Suprapubic skin (tissue), 4 donors: ENCODE data around the gene SLC15A4. TPM values are rescaled to one million over a fixed set of nuclear protein-coding genes. Genes with fewer than 3 reads are reported as not detected.

Source experiments
- DNase-seq, 2 donors: peaks; one replicate each; pipeline ENCODE4 v3.0.0-alpha.2; 2019; ENCODE audit warnings: low spot score in 2 of 2
- H3K27ac ChIP-seq: fragments of 200-600 bp; sonication (generic); one replicate; pipeline ENCODE4 v1.5.1; 2019
- H3K27me3 ChIP-seq: fragments of 200-600 bp; sonication (generic); one replicate; pipeline ENCODE4 v1.5.1; 2019
- H3K36me3 ChIP-seq: fragments of 200-600 bp; sonication (generic); one replicate; pipeline ENCODE4 v1.5.1; 2019
- H3K4me1 ChIP-seq: fragments of 200-600 bp; sonication (generic); one replicate; pipeline ENCODE4 v1.5.1; 2019
- H3K4me3 ChIP-seq: fragments of 200-600 bp; sonication (generic); one replicate; pipeline ENCODE4 v1.5.1; 2019; ENCODE audit warnings: mild to moderate bottlenecking
- H3K9me3 ChIP-seq: fragments of 200-600 bp; sonication (generic); one replicate; pipeline ENCODE4 v1.5.1; 2019
- CTCF ChIP-seq, 2 donors: fragments of 200-600 bp in 1 of 2; fragments of 450-650 bp in 1 of 2; sonication (generic) in 1 of 2; IDR thresholded peaks; one replicate each; pipeline ENCODE4 v1.5.1; 2016 to 2019; ENCODE audit warnings: antibody characterized with exemption in 2 of 2, mild to moderate bottlenecking in 1 of 2, moderate library complexity in 1 of 2
- EP300 ChIP-seq: sonication (generic); formaldehyde crosslinking; IDR thresholded peaks from one replicate; pipeline ENCODE4 v1.6.1; 2017; ENCODE audit warnings: antibody characterized with exemption
- POLR2A ChIP-seq, 2 donors: fragments of 450-650 bp; IDR thresholded peaks; one replicate each; pipeline ENCODE4 v1.6.1; 2017; ENCODE audit warnings: antibody characterized with exemption in 2 of 2, mild to moderate bottlenecking in 2 of 2, moderate library complexity in 2 of 2
- POLR2AphosphoS5 ChIP-seq, 3 donors: sonication (generic); formaldehyde crosslinking; IDR thresholded peaks; one replicate each; pipeline ENCODE4 v1.6.1; 2017; ENCODE audit warnings: antibody characterized with exemption in 3 of 3
- WGBS: methylation state at CpG from one replicate; pipeline ENCODE4 v1.1.5; 2018; 5-methylcytosine and 5-hydroxymethylcytosine counted together
- total RNA-seq, 4 donors: library from RNA; depleted of rRNA; stranded (reverse); fragments of >200 nt; gene quantifications; one replicate each; pipeline ENCODE4 v1.1.0, GENCODE V29; 2016

Gene SLC15A4
- total RNA-seq, 4 donors from 2014 or later: 35.2 to 51.7 (median 45.6) TPM

- H3K27ac ChIP-seq: no peak overlapping the region
- DNase-seq: peak in 1 of 2 donors; percentile 27
- H3K4me1 ChIP-seq: peaks cover 62% of the 10 kb centered on the region
These were observed 4.2 kb downstream of the SLC15A4 start for GRCh38 chr12:128819293-128820144.

GRCh38 chr12:128818065-128819022 lies 5.4 kb downstream of the SLC15A4 start:
- Histone ChIP-seq H3K27ac (peak overlapping the region; percentile 60), H3K27me3 (no peaks in the 10 kb centered on the region), H3K4me1 (peaks cover 58% of the 10 kb centered on the region), H3K36me3 (peaks cover 6% of the 10 kb centered on the region), H3K4me3 (no peak overlapping the region), H3K9me3 (no peaks in the 10 kb centered on the region)
- WGBS: 47% methylated on average over 13 of the region's 13 CpGs
- DNase-seq: peak in 1 of 2 donors; percentile 48
- no peak for TF ChIP-seq POLR2AphosphoS5 (IDR thresholded peaks at IDR 0.05)
- no peak for TF ChIP-seq POLR2A (IDR thresholded peaks at IDR 0.05)
- no peak for TF ChIP-seq EP300
- TF ChIP-seq CTCF (IDR thresholded peaks at IDR 0.05): no peak

More at GRCh38 chr12:128819293-128820144, 4.2 kb downstream of the SLC15A4 start:
- 83% methylated on average over 16 of the region's 16 CpGs for WGBS
- Histone ChIP-seq H3K4me3 (no peak overlapping the region), H3K36me3 (no peaks in the 10 kb centered on the region), H3K9me3 (no peaks in the 10 kb centered on the region), H3K27me3 (no peaks in the 10 kb centered on the region)
- no peak for TF ChIP-seq POLR2A (IDR thresholded peaks at IDR 0.05)
- TF ChIP-seq POLR2AphosphoS5 (IDR thresholded peaks at IDR 0.05): no peak
- no peak for TF ChIP-seq CTCF (IDR thresholded peaks at IDR 0.05)
- no peak for TF ChIP-seq EP300

- 40% methylated on average over 8 of the region's 8 CpGs for WGBS
- Histone ChIP-seq H3K4me3 (no peak overlapping the region), H3K36me3 (peaks cover 7% of the 10 kb centered on the region), H3K27me3 (no peaks in the 10 kb centered on the region), H3K27ac (peak overlapping the region; percentile 60), H3K9me3 (no peaks in the 10 kb centered on the region), H3K4me1 (peaks cover 50% of the 10 kb centered on the region)
- peak in 1 of 2 donors; percentile 67 for DNase-seq
- TF ChIP-seq EP300 (no peak), POLR2AphosphoS5 (IDR thresholded peaks at IDR 0.05) (peak in 1 of 3 donors; percentile 15), POLR2A (IDR thresholded peaks at IDR 0.05) (no peak)
These were observed 6.4 kb downstream of the SLC15A4 start for GRCh38 chr12:128817111-128818015.

- Histone ChIP-seq H3K36me3 (peaks cover 7% of the 10 kb centered on the region), H3K27ac (no peak overlapping the region), H3K4me1 (peaks cover 42% of the 10 kb centered on the region), H3K9me3 (no peaks in the 10 kb centered on the region), H3K27me3 (no peaks in the 10 kb centered on the region), H3K4me3 (no peak overlapping the region)
- DNase-seq: peak in 1 of 2 donors; percentile 40
- TF ChIP-seq EP300 (no peak), CTCF (IDR thresholded peaks at IDR 0.05) (no peak), POLR2AphosphoS5 (IDR thresholded peaks at IDR 0.05) (no peak), POLR2A (IDR thresholded peaks at IDR 0.05) (no peak)
- 98% methylated on average over 4 of the region's 4 CpGs for WGBS
These were observed 7.2 kb downstream of the SLC15A4 start for GRCh38 chr12:128816643-128816920.
